Colonic mucosa (tissue), 4 donors: ENCODE results near the gene ST3GAL5. TPM values are rescaled to one million over a fixed set of nuclear protein-coding genes. Genes with fewer than 3 reads are reported as not detected.

Experiments used
- DNase-seq: peaks from one replicate; pipeline ENCODE4 v3.0.0-alpha.2; 2020
- H3K27ac ChIP-seq: fragments of 200-600 bp; one replicate; pipeline ENCODE4 v1.8.0; 2021
- H3K27me3 ChIP-seq: fragments of 200-600 bp; one replicate; pipeline ENCODE4 v1.8.0; 2021
- H3K36me3 ChIP-seq: fragments of 200-600 bp; one replicate; pipeline ENCODE4 v1.8.0; 2021
- H3K4me1 ChIP-seq: fragments of 200-600 bp; one replicate; pipeline ENCODE4 v1.8.0; 2021; ENCODE audit warnings: mild to moderate bottlenecking
- H3K4me3 ChIP-seq: fragments of 200-600 bp; one replicate; pipeline ENCODE4 v1.8.0; 2021
- H3K9ac ChIP-seq, 2 donors: one replicate each; pipeline ENCODE4 v1.7.0; 2013; ENCODE audit warnings: control low read depth in 2 of 2, low read depth in 2 of 2, low read length in 2 of 2
- H3K9me3 ChIP-seq: fragments of 200-600 bp; one replicate; pipeline ENCODE4 v1.8.0; 2021
- intact Hi-C: fragments of 100-400 bp; cut with DNase I; formaldehyde crosslinking; loops from one replicate; pipeline ENCODE4 v1.14.1; 2022
- total RNA-seq, 2 donors: library from RNA; stranded (reverse); fragmentation: NEBNext Ultra II Directional in 1 of 2; extraction: Animal tissue kit (Norgen Biotek cat#: 25700) in 1 of 2; gene quantifications; one replicate each; pipeline ENCODE4 v1.2.1, GENCODE V29; 2021
- TF ChIP-seq, protein P1 (sequence below): fragments of 200-600 bp; IDR thresholded peaks from one replicate; pipeline ENCODE4 v1.8.0; 2022; ENCODE audit warnings: antibody characterized with exemption, mild to moderate bottlenecking
- donor health status: healthy.
- donor health status: DM: no; HTN: no; CAD: no.
- donor health status: DM: no; HTN: no; CAD: no.

The ST3GAL5 gene
- total RNA-seq, 2 donors from 2014 or later, result 2.6 to 3.5 TPM

DNA sequence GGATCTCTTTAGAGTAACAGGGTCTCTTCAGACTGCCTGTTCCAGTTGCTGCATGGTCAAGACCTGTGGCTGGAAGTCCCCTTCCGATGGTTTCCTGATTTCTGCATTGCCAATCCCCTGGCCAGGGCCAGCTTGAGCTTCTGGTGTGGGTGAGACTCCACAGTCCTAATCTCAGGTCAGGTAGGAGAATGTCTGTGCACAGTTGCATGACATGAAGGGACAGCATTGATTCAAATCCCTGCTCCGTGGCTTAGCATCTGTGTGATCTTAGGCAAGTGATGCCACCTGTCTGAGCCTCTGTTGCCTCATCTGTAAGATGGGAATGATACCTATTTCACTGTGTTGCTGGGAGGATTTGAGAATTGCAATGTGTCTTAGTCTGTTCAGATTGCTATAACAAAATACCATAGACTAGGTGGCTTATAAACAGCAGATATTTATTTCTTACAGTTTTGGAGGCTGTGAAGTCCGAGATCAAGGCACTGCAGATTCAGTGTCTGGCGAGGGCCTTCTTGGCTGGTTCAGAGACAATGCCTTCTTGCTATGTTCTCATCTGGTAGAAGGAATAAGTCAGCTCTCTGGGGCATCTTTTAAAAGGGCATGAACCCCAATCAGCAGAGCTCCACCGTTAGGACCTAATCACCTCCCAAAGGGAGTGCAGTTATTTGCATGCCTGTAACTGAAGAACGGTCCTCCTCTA lies 68.8 kb downstream of the ST3GAL5 start:
- DNase-seq, result no peak
- Histone ChIP-seq H3K9ac (no peak overlapping the region), H3K27me3 (no peaks in the 10 kb centered on the region), H3K36me3 (no peaks in the 10 kb centered on the region), H3K4me1 (no peaks in the 10 kb centered on the region), H3K9me3 (no peaks in the 10 kb centered on the region), H3K4me3 (no peak overlapping the region), H3K27ac (no peak overlapping the region)
- TF ChIP-seq, protein P1, sequence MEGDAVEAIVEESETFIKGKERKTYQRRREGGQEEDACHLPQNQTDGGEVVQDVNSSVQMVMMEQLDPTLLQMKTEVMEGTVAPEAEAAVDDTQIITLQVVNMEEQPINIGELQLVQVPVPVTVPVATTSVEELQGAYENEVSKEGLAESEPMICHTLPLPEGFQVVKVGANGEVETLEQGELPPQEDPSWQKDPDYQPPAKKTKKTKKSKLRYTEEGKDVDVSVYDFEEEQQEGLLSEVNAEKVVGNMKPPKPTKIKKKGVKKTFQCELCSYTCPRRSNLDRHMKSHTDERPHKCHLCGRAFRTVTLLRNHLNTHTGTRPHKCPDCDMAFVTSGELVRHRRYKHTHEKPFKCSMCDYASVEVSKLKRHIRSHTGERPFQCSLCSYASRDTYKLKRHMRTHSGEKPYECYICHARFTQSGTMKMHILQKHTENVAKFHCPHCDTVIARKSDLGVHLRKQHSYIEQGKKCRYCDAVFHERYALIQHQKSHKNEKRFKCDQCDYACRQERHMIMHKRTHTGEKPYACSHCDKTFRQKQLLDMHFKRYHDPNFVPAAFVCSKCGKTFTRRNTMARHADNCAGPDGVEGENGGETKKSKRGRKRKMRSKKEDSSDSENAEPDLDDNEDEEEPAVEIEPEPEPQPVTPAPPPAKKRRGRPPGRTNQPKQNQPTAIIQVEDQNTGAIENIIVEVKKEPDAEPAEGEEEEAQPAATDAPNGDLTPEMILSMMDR, result no peak
- intact Hi-C loops, result no loop called here

DNA sequence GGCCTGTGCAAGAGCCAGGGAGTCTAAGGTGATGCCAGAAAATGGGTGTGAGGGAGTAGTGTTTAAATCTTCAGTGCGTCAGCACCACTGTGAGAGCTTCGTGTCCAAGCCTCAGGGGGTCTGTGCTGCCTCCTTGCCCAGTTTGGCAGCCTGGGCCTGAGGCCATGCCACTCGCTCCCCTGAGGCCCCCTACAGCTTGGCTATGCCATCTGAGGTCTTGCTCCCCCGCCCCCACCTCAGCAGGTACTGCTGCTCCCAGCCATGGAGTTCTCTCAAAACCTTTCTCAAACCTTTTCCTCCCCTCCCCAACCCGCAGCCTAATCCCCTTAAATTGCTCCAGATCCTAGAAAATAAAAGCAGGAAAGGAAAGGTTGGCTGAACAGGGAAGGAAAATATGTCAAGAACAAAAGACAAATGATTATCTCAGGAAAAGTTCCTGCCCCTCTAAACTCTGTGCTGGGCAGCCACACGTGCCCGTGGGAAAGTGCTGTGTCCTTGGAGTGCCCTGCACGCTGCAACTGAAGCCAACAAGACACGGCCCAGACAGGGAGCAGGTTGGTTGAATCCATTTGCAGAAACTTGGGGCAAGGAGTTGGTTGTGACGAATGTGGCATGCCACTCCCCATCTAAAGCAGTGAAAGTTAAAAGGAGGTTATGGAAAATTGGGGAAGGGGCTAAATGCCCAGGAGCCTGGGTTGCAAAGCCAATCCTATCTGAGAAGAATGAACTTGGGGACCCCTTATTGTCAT lies 73.8 kb downstream of the ST3GAL5 start:
- Histone ChIP-seq H3K27ac (no peak overlapping the region), H3K9ac (no peak overlapping the region), H3K4me1 (no peaks in the 10 kb centered on the region), H3K36me3 (no peaks in the 10 kb centered on the region), H3K27me3 (no peaks in the 10 kb centered on the region), H3K4me3 (no peak overlapping the region), H3K9me3 (no peaks in the 10 kb centered on the region)
- intact Hi-C loops, result loop anchor here (1.0 to 2.0 kb wide), 2 partner anchors 65 to 86 kb away; no protein-coding TSS in a partner anchor
- TF ChIP-seq, protein P1, result no peak
- DNase-seq, result no peak

DNA sequence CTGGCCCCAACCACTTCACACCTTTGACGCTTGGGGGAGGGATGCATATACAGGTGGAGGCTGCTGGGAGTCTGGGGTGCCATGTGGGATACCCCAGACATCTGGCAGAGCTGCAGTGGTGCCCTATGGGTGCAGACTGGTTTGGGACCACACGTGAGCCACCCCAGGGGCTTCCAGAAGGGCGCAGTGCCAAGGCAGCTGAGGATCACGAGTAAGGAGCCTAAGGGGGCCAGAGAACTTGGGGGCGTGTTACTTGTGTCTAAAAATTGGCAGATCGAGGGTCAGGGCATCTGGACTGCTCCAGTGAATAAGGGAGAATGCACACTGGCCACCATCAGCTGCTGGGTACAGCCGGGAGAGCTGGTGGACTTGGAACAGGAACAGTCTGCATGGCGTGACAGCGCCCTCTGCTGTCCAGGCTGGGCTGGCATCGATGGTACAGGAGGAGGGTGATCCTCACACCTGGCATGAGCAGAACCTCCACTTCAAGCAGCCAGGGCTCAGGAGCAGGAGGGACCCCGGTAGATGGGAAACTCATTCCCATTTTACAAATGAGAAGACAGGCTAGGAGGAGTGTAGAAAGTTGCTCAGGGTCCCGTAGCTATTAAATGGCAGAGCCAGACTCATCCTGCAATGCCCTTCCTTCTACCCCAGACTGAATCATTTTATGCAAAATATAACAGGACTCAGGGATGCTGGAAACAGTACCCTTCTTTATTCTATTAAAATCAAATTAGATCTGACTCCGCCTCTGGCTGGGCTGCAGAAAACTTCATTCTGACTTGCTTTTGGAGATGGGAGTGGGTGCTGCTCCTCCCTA lies 74.6 kb downstream of the ST3GAL5 start:
- H3K27me3 ChIP-seq, result no peaks in the 10 kb centered on the region
- TF ChIP-seq, protein P1, result peak; percentile 91
- intact Hi-C loops, result loop anchor here (1.0 to 2.0 kb wide), 2 partner anchors 64 to 85 kb away; no protein-coding TSS in a partner anchor
- H3K9ac ChIP-seq, result no peak overlapping the region
- no peaks in the 10 kb centered on the region for H3K4me1 ChIP-seq
- H3K36me3 ChIP-seq, result no peaks in the 10 kb centered on the region
- no peak overlapping the region for H3K4me3 ChIP-seq
- peak; percentile 93 for DNase-seq
- H3K9me3 ChIP-seq, result no peaks in the 10 kb centered on the region
- H3K27ac ChIP-seq, result no peak overlapping the region

DNA sequence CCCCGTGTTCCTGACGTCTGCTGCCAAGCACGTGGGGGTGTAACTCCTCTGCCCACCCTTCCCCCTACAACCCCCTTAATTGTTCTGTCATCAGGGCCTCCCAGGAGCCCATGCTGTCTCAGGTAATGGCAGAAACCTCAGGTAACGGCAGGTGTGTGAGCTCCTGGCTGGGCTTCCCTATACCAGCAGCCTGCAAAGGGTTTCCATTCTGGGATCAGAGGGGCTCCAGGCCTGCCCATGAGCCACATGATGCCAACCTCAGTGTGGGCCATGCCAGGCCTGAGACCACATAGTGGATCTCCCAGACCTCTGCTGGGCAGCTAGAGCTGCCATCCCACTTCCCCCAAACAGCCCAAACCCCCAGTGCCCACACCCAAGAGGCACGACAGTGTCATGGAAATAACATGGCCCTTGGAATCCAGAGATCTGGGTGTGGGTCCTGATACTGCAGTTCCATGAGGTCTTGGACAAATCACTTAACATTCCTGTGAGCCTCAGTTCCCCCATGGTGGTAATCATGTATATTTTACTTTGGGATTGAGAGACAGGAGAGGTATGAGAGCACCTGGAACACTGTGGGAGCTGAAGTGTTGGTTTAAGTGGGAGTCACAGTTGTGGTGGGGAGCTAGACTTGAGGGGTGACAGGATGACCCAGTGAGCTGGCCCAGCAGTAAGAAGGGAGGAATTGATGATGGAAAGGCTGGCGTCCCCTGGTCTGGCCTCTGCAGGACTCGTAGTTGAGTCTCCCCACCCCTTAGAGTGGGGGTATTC lies 75.4 kb downstream of the ST3GAL5 start:
- TF ChIP-seq, protein P1, result no peak
- Histone ChIP-seq H3K27me3 (no peaks in the 10 kb centered on the region), H3K4me3 (no peak overlapping the region), H3K36me3 (no peaks in the 10 kb centered on the region), H3K9me3 (no peaks in the 10 kb centered on the region), H3K4me1 (no peaks in the 10 kb centered on the region), H3K27ac (no peak overlapping the region), H3K9ac (no peak overlapping the region)
- intact Hi-C loops, result no loop called here
- no peak for DNase-seq
